GM19467 (cell line): Measurements from ENCODE around the gene CALM1.
"Not testable (repeated sequence)": the region's sequence is repeated elsewhere in the genome, so short reads cannot be mapped to it uniquely, and the experiment has no call there.

Source experiments
- ATAC-seq: cut with Tn5 transposase; IDR thresholded peaks from one replicate; pipeline ENCODE4 v1.9.1; 2021; ENCODE audit warnings: mild to moderate bottlenecking, moderate library complexity; ENCODE audit not compliant: unreplicated experiment

The CALM1 gene

DNA sequence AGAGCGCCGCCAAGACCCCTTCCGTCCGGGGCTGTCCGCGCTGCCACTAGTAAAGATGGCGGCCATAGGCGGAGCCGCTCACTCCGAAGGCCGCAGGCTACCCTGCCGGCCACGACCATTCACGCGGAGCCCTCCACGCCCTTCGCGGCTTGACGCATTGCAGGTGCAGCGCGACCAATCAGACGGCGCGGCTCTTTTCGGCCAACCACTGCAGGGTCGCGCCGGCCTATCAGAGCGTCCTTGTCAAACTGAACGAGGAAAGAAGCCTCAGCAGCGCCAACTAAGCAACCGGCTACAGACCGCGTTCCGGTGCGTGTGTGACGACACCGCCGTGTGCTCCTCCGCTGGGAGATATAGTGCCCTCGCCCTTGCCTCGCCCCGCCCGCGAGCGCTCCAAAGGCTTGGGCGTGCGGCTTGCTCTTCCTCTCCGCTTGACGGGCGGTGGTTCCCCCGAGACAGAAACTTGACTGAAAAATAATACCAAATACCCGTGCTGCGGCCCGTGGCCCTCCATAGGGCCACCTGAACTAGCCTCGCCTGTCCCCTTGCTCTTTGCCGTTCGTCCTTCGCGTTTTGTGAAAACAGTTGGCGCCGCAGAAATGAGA lies 13.6 kb upstream of the CALM1 start:
- ATAC-seq = peak; percentile 91

DNA sequence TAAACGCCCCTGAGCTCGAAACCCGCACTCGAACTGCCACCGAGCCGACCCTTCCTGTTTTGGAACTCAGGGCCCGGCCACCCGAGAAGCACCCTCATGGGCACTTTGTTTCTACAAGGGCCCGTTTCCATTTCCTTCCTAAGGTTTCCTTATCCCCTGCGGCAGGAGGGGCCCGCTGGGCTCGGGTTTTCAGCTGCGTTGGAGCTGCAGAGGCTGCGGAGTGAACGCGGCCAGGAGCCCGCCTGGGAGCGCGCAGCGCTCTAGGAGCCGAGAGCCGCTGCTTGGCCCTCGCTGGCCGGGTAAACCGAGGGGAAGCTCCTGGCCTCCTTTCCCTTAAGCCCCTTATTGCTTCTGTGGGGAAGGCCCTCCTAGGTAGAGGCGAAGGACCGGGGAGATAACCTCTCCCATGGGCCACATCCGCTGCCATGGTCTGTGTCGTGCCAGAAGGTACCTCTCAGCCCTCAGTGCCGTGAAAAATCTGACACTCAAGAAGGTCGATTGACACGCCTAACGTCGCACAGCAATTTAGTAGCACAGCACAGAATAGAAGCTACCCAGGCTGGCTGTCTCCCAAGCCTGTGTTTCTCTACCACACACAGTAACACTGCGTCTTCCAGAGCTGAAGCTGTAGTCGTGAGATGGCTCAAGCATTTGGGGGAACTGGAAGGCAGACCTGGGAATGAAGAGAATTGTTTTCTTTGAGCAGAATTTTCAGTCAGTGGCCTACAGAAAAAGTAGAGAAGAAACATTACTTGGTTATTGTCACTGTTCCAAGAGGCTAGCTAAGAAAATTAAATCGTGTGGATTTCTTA lies 12.9 kb upstream of the CALM1 start:
- ATAC-seq = no peak

DNA sequence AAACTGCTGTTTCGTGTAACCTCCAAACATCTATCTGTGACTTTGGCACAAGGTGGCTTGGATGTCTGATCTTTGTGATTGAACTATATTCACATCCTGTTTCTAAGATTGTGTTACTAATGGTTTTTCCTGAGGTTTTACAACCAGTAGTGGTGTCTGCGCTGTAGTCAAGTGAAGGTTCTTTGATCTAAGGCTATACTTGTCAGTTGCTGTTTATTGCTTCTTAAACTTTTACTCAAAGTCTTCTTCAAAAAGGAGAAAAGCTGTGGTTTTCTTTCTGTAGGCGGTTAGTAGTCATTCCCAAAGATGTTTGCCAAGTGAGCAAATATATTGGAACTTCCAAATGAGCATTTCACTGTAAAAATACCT lies 12.3 kb upstream of the CALM1 start:
- ATAC-seq = no peak

DNA sequence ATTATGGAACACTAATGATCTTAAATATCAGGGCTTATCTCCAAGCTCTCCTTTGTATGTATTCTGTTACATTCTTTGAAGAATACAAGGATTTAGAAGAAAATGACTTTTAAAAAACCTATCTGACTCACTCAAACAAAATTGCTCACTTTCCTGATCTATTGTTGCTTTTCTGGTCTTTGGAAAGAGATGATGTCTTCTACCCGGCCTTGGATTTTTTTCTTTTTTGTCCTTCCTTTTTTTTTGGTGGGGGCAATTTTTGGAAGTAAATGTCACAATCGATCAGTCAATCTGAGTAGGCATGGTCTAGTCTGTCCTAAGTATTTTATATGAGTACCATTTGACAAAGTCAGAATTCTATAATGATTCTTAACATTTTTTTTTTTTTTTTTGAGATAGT lies 10.5 kb upstream of the CALM1 start:
- ATAC-seq = no peak

DNA sequence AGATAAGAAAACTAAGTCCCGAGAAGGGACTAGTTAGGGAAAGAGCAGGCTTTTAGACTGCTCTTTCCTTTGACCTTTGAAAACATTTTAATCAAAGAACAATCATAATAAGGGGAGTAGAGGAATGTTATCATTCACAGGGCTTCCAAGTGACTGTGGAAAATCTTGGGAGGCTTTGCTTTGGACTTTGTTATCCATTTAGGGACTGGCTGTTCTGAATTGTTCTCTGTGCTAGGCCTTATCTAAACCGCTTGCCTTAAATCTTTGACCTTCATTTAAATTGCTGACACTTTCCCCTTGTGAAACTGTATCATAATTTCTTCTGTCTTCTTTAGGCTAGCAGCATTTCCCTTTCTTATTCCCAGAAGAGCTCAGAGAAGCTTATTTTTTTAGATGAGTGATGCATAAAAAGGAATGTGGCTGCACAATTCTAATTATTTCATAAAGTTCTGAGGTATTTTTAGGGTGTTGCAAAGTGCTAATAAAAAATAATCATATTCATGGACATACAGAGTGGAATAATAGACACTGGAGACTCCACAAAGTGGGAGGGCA lies 9.5 kb upstream of the CALM1 start:
- ATAC-seq = no peak

DNA sequence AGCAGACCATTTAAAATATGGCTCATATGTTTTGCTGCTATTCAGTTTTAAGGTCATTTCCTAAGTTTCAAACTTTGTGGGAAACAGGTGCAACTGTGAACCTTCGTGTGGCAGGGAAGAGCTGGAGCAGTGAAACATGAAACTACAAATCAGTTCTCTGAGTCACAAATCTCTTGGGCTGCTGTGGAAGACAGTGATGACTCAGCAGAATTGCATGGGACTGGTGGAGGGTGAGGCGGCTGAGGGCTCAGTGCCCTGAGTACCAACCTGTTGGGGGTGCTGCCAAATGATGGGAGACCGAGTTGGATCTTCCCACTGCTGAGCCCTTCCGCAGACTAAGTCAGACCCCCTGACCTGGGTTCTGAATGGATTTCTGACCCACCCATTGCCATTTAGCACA lies 8.4 kb upstream of the CALM1 start:
- ATAC-seq = no peak

DNA sequence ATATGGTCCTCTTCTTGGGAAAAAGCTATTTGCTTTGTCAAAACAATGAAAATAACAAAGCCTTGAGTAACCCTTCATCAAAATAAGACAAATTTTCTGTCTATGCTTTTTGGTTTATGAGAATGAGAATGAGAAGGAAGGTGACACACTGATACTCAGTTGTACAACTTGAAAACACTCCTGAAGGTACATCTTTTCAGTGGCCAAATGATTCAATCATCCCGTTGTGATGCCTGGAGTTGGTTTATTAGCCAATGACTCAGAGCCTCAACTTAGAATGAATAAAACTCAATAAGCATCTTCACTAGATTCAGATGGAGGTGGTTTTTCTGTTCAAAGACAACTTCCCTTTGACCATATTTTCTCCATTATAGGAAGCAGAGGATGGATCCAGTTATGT lies 7.8 kb upstream of the CALM1 start:
- ATAC-seq = no peak

DNA sequence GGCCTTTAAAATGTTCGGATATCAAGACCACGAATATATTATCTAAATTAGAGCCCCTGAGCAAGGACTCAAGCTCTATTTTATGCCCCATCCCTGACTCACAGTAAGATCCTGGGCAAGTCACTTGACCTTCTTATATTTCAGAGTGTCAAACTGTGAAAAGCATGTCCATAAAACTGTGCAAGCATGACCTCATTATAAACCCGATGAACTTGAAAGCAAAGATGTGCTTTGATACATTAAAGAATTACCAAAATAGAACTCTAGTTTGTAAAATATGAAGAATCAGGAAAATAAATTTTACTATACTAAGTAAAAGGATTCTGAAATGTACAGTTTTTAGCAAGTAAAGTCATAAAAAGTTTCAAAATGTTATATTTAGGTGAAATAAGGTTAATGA lies 2.9 kb upstream of the CALM1 start:
- no peak for ATAC-seq

DNA sequence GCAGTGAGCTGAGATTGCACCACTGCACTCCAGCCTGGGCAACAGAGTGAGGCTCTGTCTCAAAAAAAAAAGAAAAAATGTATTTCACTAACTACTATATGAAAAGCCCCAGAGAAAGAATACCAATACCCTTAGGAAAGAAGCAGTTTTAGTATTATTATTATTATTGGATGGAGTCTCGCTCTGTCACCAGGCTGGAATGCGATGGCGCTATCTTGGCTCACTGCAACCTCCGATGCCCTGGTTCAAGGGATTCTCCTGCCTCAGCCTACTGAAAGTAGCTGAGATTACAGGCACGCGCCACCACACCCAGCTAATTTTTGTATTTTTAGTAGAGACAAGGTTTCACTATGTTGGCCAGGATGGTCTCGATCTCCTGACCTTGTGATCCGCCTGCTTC lies 2.0 kb upstream of the CALM1 start:
- ATAC-seq = not testable (repeated sequence)

DNA sequence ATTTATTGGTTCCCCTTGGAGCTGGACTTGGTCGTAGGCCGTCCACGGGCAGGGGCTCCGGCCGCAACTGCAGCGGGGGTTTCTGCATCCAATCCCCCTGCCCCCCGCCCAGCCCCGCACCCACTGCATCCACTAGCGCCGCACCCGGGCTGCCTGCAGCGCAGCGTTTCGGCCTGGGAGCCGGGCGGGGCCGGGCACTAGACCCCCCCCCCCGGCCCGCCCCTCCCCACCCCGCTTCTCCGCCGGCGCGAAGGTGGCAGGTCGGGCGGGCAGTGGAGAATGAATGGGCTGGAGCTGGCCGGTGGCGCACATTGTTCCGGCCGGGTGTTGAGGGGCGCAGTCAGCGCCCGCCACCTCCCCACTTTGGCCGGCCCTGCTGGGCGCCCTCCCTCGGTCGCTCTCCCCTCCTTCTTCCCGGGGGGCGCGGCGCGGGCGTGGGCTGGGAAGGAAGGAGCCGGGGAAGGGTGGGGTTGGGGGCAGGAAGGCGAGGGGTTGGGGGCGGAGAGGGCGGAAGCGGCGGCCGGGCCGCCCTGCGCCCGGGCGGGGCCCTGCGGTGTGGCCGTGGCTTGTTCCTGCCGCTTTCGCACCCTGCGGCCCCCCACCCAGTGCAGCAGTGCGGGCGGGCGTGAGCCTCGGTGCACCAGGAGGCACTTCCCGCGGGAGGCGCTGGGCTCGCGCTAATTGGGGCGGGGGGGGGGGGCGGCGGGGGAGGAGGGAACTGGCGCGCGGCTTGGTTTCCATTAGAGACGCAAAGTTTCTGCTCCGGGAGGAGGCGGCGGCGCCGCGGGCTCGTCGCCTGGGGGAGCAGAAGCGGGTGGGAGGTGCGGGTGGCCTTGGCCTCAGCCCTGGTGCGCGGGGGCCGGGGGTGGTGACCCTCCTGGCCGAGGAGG lies 841 bp downstream of the CALM1 start:
- peak; percentile 27 for ATAC-seq

DNA sequence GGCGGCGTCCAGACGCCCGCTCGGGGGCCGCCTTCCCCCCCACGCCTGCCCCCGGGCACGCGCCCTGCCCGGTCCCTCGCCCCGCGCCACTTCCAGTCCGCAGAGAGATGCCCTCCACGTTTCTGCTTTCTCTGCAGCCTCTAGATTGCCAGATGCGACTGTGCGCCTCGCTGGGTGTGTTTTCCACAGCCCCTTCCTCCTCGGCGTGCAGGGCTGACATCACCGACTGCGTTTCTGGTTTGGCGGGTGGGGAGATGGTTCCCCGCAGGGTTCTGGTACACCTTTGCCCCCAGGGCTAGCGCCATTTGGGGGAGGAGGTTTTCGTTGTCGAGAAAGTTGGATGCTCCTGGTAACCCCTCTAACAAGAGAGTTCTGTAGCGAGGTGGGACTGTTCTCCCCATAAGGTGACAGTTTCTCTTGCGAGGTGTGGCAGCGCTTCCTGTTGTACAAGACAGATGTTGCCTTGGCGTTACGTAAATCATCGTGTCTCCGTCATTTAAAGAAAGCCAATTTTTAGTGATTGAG lies 1.5 kb downstream of the CALM1 start:
- peak; percentile 19 for ATAC-seq

DNA sequence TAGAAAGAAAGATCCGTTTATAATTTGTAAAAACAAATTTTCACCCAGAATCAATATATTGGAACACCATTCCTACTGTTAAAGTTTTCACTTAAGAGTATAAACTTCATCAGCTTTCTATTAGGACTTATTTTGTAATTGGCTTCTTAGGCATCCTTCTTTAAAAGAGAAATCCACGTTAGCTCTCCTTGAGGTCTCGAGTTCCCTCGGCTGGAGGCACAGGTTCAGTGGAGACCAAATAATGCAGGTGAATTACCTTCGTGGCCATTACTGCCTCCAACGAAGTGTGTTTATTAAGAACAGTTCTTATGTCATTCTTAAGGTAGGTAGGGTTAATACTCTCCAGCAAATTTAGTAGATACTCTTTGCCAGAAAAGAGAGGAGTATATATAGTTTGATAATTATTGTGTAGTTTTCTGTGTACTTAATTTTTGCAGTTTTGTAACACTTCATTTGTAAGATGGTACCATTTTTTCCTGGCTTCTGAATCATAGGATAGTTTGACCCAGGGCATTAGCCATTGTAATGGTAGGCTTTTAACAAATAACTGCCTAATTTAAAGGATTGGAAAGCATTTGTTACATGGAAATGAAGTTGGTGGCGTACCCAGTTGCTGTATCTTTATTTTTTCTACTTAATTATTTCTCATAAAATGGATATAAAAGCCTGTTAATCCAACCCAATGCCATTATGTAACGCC lies 2.2 kb downstream of the CALM1 start:
- ATAC-seq = no peak

DNA sequence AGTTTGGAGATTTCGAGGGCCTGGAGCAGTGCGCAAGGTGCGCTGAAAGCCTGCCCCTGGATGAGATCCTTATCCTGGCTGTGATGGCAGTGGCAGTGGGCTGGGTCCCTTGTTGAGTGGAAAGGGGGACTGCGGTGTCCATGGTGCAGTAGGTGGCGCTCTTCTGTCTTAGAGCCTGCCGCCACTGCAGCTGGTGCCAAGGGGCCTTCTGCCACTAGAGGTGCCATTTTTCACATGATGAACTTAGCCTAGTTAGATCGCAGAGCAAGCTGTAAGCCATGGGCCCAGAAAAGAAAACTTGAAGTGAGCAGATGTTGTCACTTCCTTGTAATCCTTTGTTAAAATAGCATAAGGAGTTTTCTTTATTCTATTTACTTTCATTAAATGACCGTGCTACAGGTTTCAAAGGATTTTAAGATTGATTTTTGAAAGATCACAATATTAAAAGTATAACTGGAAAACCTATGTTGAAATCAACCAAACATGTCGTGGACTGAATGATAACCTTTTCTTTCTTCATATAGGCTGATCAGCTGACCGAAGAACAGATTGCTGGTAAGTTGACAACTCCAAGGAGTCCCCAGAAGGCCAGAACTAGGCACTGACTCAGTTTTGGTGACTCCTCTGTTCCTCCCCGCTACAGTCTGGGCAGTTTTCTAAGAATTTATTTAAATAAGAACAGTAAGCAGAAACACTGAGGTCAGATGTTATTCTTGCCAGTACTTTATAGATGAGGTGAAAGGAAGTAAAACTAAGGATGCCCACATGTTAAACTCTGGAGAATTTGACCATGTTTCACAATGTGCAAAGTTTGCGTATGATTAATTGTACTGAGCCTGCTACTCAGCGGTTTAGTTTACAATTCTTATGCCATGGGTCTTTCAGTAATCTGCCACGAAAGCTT lies 3.0 kb downstream of the CALM1 start:
- peak; percentile 36 for ATAC-seq

DNA sequence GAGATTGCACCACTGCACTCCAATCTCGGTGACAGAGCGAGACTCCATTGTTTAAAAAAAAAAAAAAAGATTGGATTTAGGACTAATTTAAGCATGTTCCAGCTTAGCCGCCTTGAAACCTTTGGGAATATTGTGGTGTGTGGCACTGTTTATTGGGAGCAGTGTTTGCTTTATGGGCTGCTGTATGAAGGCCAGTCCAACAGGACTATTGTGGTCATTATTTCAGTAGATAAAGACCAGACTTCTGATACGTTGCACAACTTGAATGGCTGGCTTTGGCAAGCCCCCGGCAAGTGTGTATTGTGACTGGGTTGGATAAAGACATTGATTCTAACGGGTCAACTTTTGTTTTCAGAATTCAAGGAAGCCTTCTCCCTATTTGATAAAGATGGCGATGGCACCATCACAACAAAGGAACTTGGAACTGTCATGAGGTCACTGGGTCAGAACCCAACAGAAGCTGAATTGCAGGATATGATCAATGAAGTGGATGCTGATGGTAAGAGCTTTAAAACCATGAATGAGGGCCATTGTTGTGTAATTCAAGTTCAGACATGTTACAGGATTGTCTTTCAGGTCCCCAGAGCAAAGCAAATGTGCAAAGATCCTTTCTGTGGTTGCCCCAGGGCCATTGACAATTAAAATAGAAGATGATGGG lies 4.2 kb downstream of the CALM1 start:
- ATAC-seq = no peak

DNA sequence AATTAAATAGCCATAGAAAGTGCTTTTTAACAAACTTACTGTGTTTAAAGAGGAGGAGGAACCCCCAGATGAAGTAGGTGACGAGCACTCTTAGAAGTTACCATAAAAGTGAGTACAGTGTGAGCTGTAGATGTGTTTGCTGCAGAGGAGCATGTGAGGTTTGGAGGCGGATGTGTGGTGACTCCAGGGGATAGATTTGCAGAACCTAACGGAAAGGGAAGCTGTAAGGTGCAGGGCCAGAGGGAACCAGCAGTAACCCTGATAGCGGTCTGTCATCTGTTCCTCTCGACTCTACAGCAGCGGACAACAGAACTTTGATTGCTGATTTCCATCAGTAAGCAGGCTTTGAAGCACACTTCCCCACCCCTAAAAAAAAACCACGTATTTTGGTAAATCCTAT lies 5.2 kb downstream of the CALM1 start:
- ATAC-seq = no peak

DNA sequence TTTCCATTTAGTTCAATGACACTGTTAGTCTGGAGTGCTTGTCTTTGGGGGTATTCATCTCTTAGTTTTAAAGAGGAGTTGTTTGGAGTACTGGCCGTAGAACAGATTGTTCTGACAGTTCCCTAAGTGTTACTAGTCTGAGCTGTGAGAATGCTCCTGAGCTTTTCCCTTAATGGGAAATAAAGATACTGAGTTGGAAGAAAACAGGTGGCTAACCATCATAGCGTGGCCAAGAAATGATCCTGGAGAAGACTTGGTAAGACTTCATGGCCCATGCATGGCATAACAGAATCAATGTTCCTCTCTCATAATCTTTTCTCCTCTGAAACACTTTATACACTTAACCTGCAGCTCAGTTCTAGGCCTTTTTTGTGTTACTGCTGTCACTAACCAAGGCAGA lies 6.2 kb downstream of the CALM1 start:
- ATAC-seq = no peak

DNA sequence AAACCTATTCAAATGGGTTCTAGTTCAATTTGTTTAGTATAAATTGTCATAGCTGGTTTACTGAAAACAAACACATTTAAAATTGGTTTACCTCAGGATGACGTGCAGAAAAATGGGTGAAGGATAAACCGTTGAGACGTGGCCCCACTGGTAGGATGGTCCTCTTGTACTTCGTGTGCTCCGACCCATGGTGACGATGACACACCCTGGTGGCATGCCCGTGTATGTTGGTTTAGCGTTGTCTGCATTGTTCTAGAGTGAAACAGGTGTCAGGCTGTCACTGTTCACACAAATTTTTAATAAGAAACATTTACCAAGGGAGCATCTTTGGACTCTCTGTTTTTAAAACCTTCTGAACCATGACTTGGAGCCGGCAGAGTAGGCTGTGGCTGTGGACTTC lies 8.3 kb downstream of the CALM1 start:
- no peak for ATAC-seq

DNA sequence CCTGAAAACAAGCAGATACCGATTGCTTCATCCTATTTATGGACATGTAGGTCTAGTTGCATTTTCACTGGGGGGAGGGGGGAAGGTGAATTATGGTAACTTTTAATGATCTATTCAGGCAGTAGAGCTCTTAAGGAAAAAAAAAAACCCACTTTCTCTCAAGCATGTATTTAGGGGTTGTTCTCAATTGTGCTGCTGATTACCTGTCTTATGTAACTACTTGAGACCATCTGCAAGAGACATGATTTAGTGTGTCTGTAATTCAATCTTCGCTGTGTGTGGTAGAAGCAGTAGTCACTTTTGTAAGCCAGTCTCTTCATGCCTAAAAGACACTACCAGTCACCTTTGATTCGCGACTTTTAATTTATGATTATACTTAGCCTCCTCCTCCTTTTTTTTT lies 8.9 kb downstream of the CALM1 start:
- no peak for ATAC-seq

DNA sequence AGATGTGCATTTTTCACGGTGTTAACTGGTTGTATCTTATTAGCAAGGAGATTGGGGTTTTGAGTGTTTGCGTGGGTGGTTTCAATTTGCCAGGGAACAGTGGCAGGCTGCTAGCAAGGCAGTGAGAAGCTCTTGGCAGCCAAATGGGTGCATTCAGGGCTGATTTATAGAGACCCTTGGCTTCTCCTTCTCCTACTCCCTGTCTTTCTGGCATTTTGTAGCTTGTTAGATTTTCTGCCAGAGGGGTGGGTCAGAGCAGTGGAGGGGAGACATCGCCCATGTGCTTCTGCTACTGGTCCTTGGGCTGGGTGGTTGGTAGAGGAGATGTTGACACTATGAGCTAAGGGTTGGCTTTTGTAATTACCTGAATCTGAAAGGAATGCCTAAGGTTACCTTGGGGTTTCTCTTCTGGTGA lies 9.6 kb downstream of the CALM1 start:
- no peak for ATAC-seq
